ENCODE data around the gene ALDH4A1. TPM values are rescaled to one million over a fixed set of nuclear protein-coding genes. Genes with fewer than 3 reads are reported as not detected.

ALDH4A1 gene
- total and polyA plus RNA-seq, 12 donors: 12.7 to 60.8 (median 36.6) TPM

DNA sequence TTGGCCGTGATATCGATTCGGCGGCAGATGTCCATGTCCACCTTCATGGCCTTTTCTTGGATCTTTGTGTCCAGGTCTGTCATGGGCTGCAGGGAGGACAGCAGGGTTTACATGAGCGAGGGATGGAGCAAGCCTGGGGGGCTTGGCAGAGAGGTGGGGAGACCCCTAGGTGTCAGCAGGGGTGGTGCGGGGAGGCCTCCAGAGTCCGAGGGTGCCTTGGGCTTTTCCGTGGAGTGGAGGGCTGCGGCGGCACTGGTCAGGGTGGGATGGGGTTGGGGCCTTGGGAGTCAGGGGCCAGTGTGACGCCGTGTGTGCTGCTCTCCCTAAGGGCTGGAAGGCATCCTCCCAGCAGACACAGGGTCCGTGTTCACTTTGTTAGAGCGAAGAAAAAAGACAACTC lies 16.1 kb upstream of the ALDH4A1 start:
- Histone ChIP-seq H3K4me3 (no peak overlapping the region), H3K9me3 (no peaks in the 10 kb centered on the region), H3K4me1 (peaks cover 17 to 49% (median 36%) of the 10 kb centered on the region in 9 donors), H3K27ac (no peak overlapping the region), H3K27me3 (no peaks in the 10 kb centered on the region), H3K36me3 (peaks cover 0 to 60% (median 0%) of the 10 kb centered on the region in 9 donors)
- intact Hi-C loops (cut with DNase I): loop anchor here in 3 of 10 donors (5.0 to 10.0 kb wide), 3 partner anchors 34 to 156 kb away; partner anchors contain the start of gene IFFO2 (in 1 of the 3)
- no peak for DNase-seq
- ATAC-seq: no peak
- TF ChIP-seq CTCF (IDR thresholded peaks at IDR 0.05): no peak
- WGBS, 2 donors: 94 to 96% methylated on average over 14 of the region's 14 CpGs

- Histone ChIP-seq H3K36me3 (peaks cover 0 to 60% (median 0%) of the 10 kb centered on the region in 9 donors), H3K4me1 (peaks cover 8 to 49% (median 33%) of the 10 kb centered on the region in 9 donors), H3K27ac (no peak overlapping the region), H3K4me3 (no peak overlapping the region), H3K27me3 (no peaks in the 10 kb centered on the region), H3K9me3 (no peaks in the 10 kb centered on the region)
- TF ChIP-seq CTCF (IDR thresholded peaks at IDR 0.05): no peak
- 93 to 94% methylated on average over 30 of the region's 30 CpGs for WGBS, 2 donors
- ATAC-seq: no peak
- intact Hi-C loops (cut with DNase I): loop anchor here in 3 of 10 donors (5.0 to 10.0 kb wide), 3 partner anchors 35 to 158 kb away; partner anchors contain the start of gene IFFO2 (in 1 of the 3)
- DNase-seq: no peak
Observed at GRCh38 chr1:18917071-18917799, 14.9 kb upstream of the ALDH4A1 start.

GRCh38 chr1:18915341-18915740 lies 13.0 kb upstream of the ALDH4A1 start:
- Histone ChIP-seq H3K4me1 (peaks cover 4 to 33% (median 20%) of the 10 kb centered on the region in 9 donors), H3K36me3 (peaks cover 0 to 71% (median 8%) of the 10 kb centered on the region in 9 donors), H3K27ac (peak overlapping the region in 8 of 10 donors; percentile 12 to 81 (median 49)), H3K4me3 (no peak overlapping the region), H3K9me3 (no peaks in the 10 kb centered on the region), H3K27me3 (no peaks in the 10 kb centered on the region)
- TF ChIP-seq CTCF (IDR thresholded peaks at IDR 0.05): no peak
- no peak for DNase-seq
- intact Hi-C loops (cut with DNase I): loop anchor here in 3 of 10 donors (5.0 to 10.0 kb wide), 3 partner anchors 37 to 159 kb away; partner anchors contain the start of gene IFFO2 (in 1 of the 3)
- WGBS, 2 donors: 93% methylated on average over 7 of the region's 7 CpGs
- ATAC-seq: no peak

- H3K27me3 ChIP-seq: no peaks in the 10 kb centered on the region
- intact Hi-C loops (cut with DNase I): loop anchor here in 4 of 10 donors (5.0 to 10.0 kb wide), 4 partner anchors 39 to 184 kb away; partner anchors contain the start of gene IFFO2 (in 1 of the 4)
- peaks cover 4 to 45% (median 31%) of the 10 kb centered on the region in 9 donors for H3K4me1 ChIP-seq
- no peak overlapping the region for H3K4me3 ChIP-seq
- WGBS, 2 donors: 26 to 30% methylated on average over 22 of the region's 22 CpGs
- H3K27ac ChIP-seq: peak overlapping the region; percentile 18 to 86 (median 76)
- DNase-seq (peak; percentile 85 to 89), ATAC-seq (peak; percentile 86 to 95 (median 90))
- peak; percentile 93 to 100 (median 98) for TF ChIP-seq CTCF (IDR thresholded peaks at IDR 0.05)
- no peaks in the 10 kb centered on the region for H3K9me3 ChIP-seq
- peaks cover 0 to 69% (median 10%) of the 10 kb centered on the region in 9 donors for H3K36me3 ChIP-seq
Observed at GRCh38 chr1:18913065-18913835, 10.9 kb upstream of the ALDH4A1 start.
